Tibial nerve (tissue), 4 donors: ENCODE measurements around the gene MAPK11. TPM values are rescaled to one million over a fixed set of nuclear protein-coding genes. Genes with fewer than 3 reads are reported as not detected.

ENCODE experiments used
- DNase-seq, 2 donors: peaks; one replicate each; pipeline ENCODE4 v3.0.0-alpha.2; 2019; ENCODE audit warnings: low spot score in 2 of 2
- H3K27ac ChIP-seq, 4 donors: fragments of 200-600 bp; sonication (generic) in 3 of 4; one replicate each; pipeline ENCODE4 v1.5.1; 2017 to 2019; ENCODE audit warnings: mild to moderate bottlenecking in 1 of 4
- H3K27me3 ChIP-seq, 2 donors: fragments of 200-600 bp; sonication (generic) in 1 of 2; one replicate each; pipeline versions ENCODE4 v1.5.1 to v1.6.0; 2017 to 2019
- H3K36me3 ChIP-seq, 3 donors: fragments of 200-600 bp; sonication (generic); one replicate each; pipeline ENCODE4 v1.5.1; 2018 to 2019
- H3K4me1 ChIP-seq, 4 donors: fragments of 200-600 bp; sonication (generic) in 3 of 4; one replicate each; pipeline ENCODE4 v1.5.1; 2017 to 2019
- H3K4me3 ChIP-seq, 4 donors: fragments of 200-600 bp; sonication (generic) in 3 of 4; one replicate each; pipeline ENCODE4 v1.5.1; 2017 to 2019; ENCODE audit warnings: mild to moderate bottlenecking in 1 of 4, moderate library complexity in 1 of 4
- H3K9me3 ChIP-seq, 4 donors: fragments of 200-600 bp; sonication (generic) in 3 of 4; one replicate each; pipeline ENCODE4 v1.5.1; 2017 to 2019
- CTCF ChIP-seq, 5 experiments: fragments of 200-600 bp in 3 of 5; fragments of 450-650 bp in 2 of 5; sonication (generic) in 3 of 5; IDR thresholded peaks; one replicate each; pipeline ENCODE4 v1.5.1; 2016 to 2019; ENCODE audit warnings: antibody characterized with exemption in 5 of 5, mild to moderate bottlenecking in 3 of 5, moderate library complexity in 2 of 5
- EP300 ChIP-seq, 2 donors: sonication (generic); formaldehyde crosslinking; IDR thresholded peaks; one replicate each; pipeline ENCODE4 v1.6.1; 2017; ENCODE audit warnings: antibody characterized with exemption in 2 of 2, mild to moderate bottlenecking in 1 of 2
- POLR2A ChIP-seq, 2 donors: fragments of 450-650 bp; IDR thresholded peaks; one replicate each; pipeline ENCODE4 v1.6.1; 2017; ENCODE audit warnings: antibody characterized with exemption in 2 of 2, mild to moderate bottlenecking in 2 of 2, moderate library complexity in 2 of 2
- WGBS, 2 donors: methylation state at CpG; one replicate each; pipeline ENCODE4 v1.1.5; 2018; 5-methylcytosine and 5-hydroxymethylcytosine counted together
- total RNA-seq, 4 donors: library from RNA; depleted of rRNA; stranded (reverse); fragments of >200 nt; gene quantifications; one replicate each; pipeline ENCODE4 v1.1.0, GENCODE V29; 2016

MAPK11 gene
- total RNA-seq, 4 donors from 2014 or later = 8.7 to 33.3 (median 19.6) TPM

GRCh38 chr22:50216684-50217520 lies 53.3 kb downstream of the MAPK11 start:
- WGBS, 2 donors = 94 to 95% methylated on average over 43 to 51 of the region's 57 CpGs
- Histone ChIP-seq H3K27ac (no peak overlapping the region), H3K4me1 (peaks cover 0 to 25% (median 0%) of the 10 kb centered on the region in 4 donors), H3K9me3 (no peaks in the 10 kb centered on the region), H3K27me3 (no peaks in the 10 kb centered on the region), H3K36me3 (peaks cover 10 to 100% (median 48%) of the 10 kb centered on the region in 3 donors), H3K4me3 (no peak overlapping the region)
- no peak for DNase-seq
- TF ChIP-seq CTCF (IDR thresholded peaks at IDR 0.05) (no peak), POLR2A (IDR thresholded peaks at IDR 0.05) (no peak), EP300 (IDR thresholded peaks at IDR 0.05) (no peak)

GRCh38 chr22:50216055-50216683 lies 54.0 kb downstream of the MAPK11 start:
- DNase-seq = no peak
- TF ChIP-seq POLR2A (IDR thresholded peaks at IDR 0.05) (no peak), CTCF (IDR thresholded peaks at IDR 0.05) (no peak), EP300 (IDR thresholded peaks at IDR 0.05) (no peak)
- no peaks in the 10 kb centered on the region for H3K27me3 ChIP-seq
- H3K4me3 ChIP-seq = no peak overlapping the region
- H3K4me1 ChIP-seq = peaks cover 0 to 25% (median 0%) of the 10 kb centered on the region in 4 donors
- H3K9me3 ChIP-seq = no peaks in the 10 kb centered on the region
- H3K36me3 ChIP-seq = peaks cover 10 to 100% (median 41%) of the 10 kb centered on the region in 3 donors
- no peak overlapping the region for H3K27ac ChIP-seq
- WGBS, 2 donors = 78 to 79% methylated on average over 15 of the region's 15 CpGs

- Histone ChIP-seq H3K27me3 (no peaks in the 10 kb centered on the region), H3K4me3 (no peak overlapping the region), H3K9me3 (no peaks in the 10 kb centered on the region), H3K36me3 (peaks cover 10 to 100% (median 41%) of the 10 kb centered on the region in 3 donors), H3K4me1 (peaks cover 0 to 25% (median 0%) of the 10 kb centered on the region in 4 donors), H3K27ac (no peak overlapping the region)
- WGBS, 2 donors = 67 to 68% methylated on average over 16 to 17 of the region's 17 CpGs
- DNase-seq = no peak
- no peak for TF ChIP-seq EP300 (IDR thresholded peaks at IDR 0.05)
- TF ChIP-seq POLR2A (IDR thresholded peaks at IDR 0.05) = no peak
- TF ChIP-seq CTCF (IDR thresholded peaks at IDR 0.05) = no peak
These were observed 54.7 kb downstream of the MAPK11 start for GRCh38 chr22:50215297-50216054.

Other genes with a start within 250 kb of the MAPK11 start
- gene TTLL8, start 212.1 kb downstream of the MAPK11 start, total RNA-seq = not detected
- gene MLC1, start 185.0 kb downstream of the MAPK11 start, total RNA-seq = not detected
- gene MOV10L1, start 180.4 kb downstream of the MAPK11 start, total RNA-seq = 1 to 10 TPM; 1.0 to 3.7 (median 2.6) TPM
- gene PANX2, start 99.6 kb downstream of the MAPK11 start, total RNA-seq = under 1 TPM in 1 of 4 donors, not detected in 3; 0.30 TPM
- gene TRABD, start 84.5 kb downstream of the MAPK11 start, total RNA-seq = 10 to 100 TPM; 22.4 to 71.4 (median 27.1) TPM
- 10 to 100 TPM; 36.1 to 66.6 (median 44.8) TPM for gene SELENOO, start 69.4 kb downstream of the MAPK11 start, total RNA-seq
- 100 to 1,000 TPM in 1 of 4 donors, 10 to 100 TPM in 3; 72.2 to 127 (median 78.6) TPM for gene TUBGCP6, start 25.4 kb downstream of the MAPK11 start, total RNA-seq
- 100 to 1,000 TPM in 1 of 4 donors, 10 to 100 TPM in 3; 41.2 to 105 (median 55.4) TPM for gene HDAC10, start 19.1 kb downstream of the MAPK11 start, total RNA-seq
- 10 to 100 TPM; 12.3 to 32.0 (median 24.1) TPM for gene MAPK12, start 8.7 kb downstream of the MAPK11 start, total RNA-seq
- gene PLXNB2, start 37.3 kb upstream of the MAPK11 start, total RNA-seq = 100 to 1,000 TPM; 135 to 193 (median 165) TPM
- 10 to 100 TPM in 3 of 4 donors, 1 to 10 TPM in 1; 8.6 to 13.1 (median 11.7) TPM for gene DENND6B, start 56.6 kb upstream of the MAPK11 start, total RNA-seq
- gene PPP6R2, start 72.9 kb upstream of the MAPK11 start, total RNA-seq = 100 to 1,000 TPM in 1 of 4 donors, 10 to 100 TPM in 3; 55.9 to 112 (median 76.7) TPM
- gene SBF1, start 204.7 kb upstream of the MAPK11 start, total RNA-seq = 10 to 100 TPM; 48.5 to 77.7 (median 68.3) TPM
- gene ADM2, start 211.2 kb upstream of the MAPK11 start, total RNA-seq = not detected
- gene MIOX, start 216.5 kb upstream of the MAPK11 start, total RNA-seq = not detected
- 10 to 100 TPM; 53.7 to 85.2 (median 58.1) TPM for gene LMF2, start 237.3 kb upstream of the MAPK11 start, total RNA-seq
- 10 to 100 TPM; 43.9 to 57.3 (median 45.0) TPM for gene NCAPH2, start 237.8 kb upstream of the MAPK11 start, total RNA-seq